Mesenchymal stem cell (in vitro differentiated cells and primary cell): Measurements from ENCODE around the gene GET3.
A peak's percentile ranks its signal among the peaks of the same experiment; 100 is the strongest.

Experiments
- DNase-seq: peaks from one replicate; pipeline ENCODE4 v3.0.0-alpha.2; 2013
- H2AFZ ChIP-seq: one replicate; pipeline ENCODE4 v1.6.1; 2013; ENCODE audit warnings: low read depth, mild to moderate bottlenecking, control low read depth, inconsistent platforms, low read length, moderate library complexity
- H2AK5ac ChIP-seq: 2 replicates; pipeline ENCODE4 v1.6.1; 2013; ENCODE audit warnings: low read length, moderate library complexity, mild to moderate bottlenecking, inconsistent platforms; ENCODE audit not compliant: severe bottlenecking
- H2BK120ac ChIP-seq: one replicate; pipeline ENCODE4 v1.6.1; 2013; ENCODE audit warnings: low read depth, mild to moderate bottlenecking, inconsistent platforms, low read length, moderate library complexity
- H2BK12ac ChIP-seq, 2 experiments: one replicate each; pipeline ENCODE4 v1.6.1; 2013; ENCODE audit warnings: inconsistent platforms in 2 of 2, low read length in 2 of 2, mild to moderate bottlenecking in 2 of 2, moderate library complexity in 2 of 2, control low read depth in 1 of 2
- H2BK15ac ChIP-seq: one replicate; pipeline ENCODE4 v1.6.1; 2013; ENCODE audit warnings: mild to moderate bottlenecking, low read depth, inconsistent platforms; ENCODE audit not compliant: poor library complexity, severe bottlenecking
- H2BK5ac ChIP-seq: 2 replicates; pipeline ENCODE4 v1.6.1; 2013; ENCODE audit warnings: low read depth, mild to moderate bottlenecking, low read length, control low read depth, inconsistent platforms; ENCODE audit not compliant: poor library complexity, severe bottlenecking
- H3K14ac ChIP-seq, 2 experiments: one replicate each; pipeline ENCODE4 v1.6.1; 2013; ENCODE audit warnings: inconsistent platforms in 2 of 2, low read length in 2 of 2, control low read depth in 1 of 2, mild to moderate bottlenecking in 1 of 2, moderate library complexity in 1 of 2
- H3K18ac ChIP-seq, 2 experiments: one replicate each; pipeline ENCODE4 v1.6.1; 2013; ENCODE audit warnings: inconsistent platforms in 2 of 2, low read length in 2 of 2, control low read depth in 1 of 2, low read depth in 1 of 2, mild to moderate bottlenecking in 1 of 2
- H3K23ac ChIP-seq, 2 experiments: one replicate each; pipeline ENCODE4 v1.6.1; 2013; ENCODE audit warnings: inconsistent platforms in 2 of 2, low read length in 2 of 2, mild to moderate bottlenecking in 2 of 2, moderate library complexity in 2 of 2, control low read depth in 1 of 2
- H3K27ac ChIP-seq: 2 replicates; pipeline ENCODE4 v1.5.1; 2013; ENCODE audit warnings: mild to moderate bottlenecking, moderate library complexity, low read length, control low read depth, inconsistent platforms; ENCODE audit not compliant: poor library complexity, severe bottlenecking
- H3K27me3 ChIP-seq, 2 experiments: 2 replicates each; pipeline versions ENCODE4 v1.6.1 to v1.7.0; 2013; ENCODE audit warnings: low read length in 2 of 2, mild to moderate bottlenecking in 2 of 2, moderate library complexity in 2 of 2, control low read depth in 1 of 2, inconsistent platforms in 1 of 2; ENCODE audit not compliant: control insufficient read depth in 1 of 2, insufficient read depth in 1 of 2
- H3K36me3 ChIP-seq, 2 experiments: 2 replicates each; pipeline versions ENCODE4 v1.6.1 to v1.7.0; 2013; ENCODE audit warnings: low read length in 2 of 2, control low read depth in 1 of 2, inconsistent platforms in 1 of 2, low read depth in 1 of 2, mild to moderate bottlenecking in 1 of 2; ENCODE audit not compliant: insufficient read depth in 2 of 2, control insufficient read depth in 1 of 2
- H3K4ac ChIP-seq, 2 experiments: one replicate each; pipeline ENCODE4 v1.6.1; 2013; ENCODE audit warnings: inconsistent platforms in 2 of 2, low read length in 2 of 2, mild to moderate bottlenecking in 2 of 2, moderate library complexity in 2 of 2, control low read depth in 1 of 2, low read depth in 1 of 2
- H3K4me1 ChIP-seq: 2 replicates; pipeline ENCODE4 v1.6.1; 2013; ENCODE audit warnings: low read depth, low read length, control low read depth; ENCODE audit not compliant: control insufficient read depth, insufficient read depth
- H3K4me2 ChIP-seq: 2 replicates; pipeline ENCODE4 v1.6.1; 2013; ENCODE audit warnings: low read length, mild to moderate bottlenecking, inconsistent platforms; ENCODE audit not compliant: poor library complexity, severe bottlenecking
- H3K4me3 ChIP-seq, 2 experiments: 2 replicates each; pipeline versions ENCODE4 v1.5.1 to v1.7.0; 2013; ENCODE audit warnings: low read length in 2 of 2, mild to moderate bottlenecking in 2 of 2, control low read depth in 1 of 2, low read depth in 1 of 2; ENCODE audit not compliant: insufficient read depth in 1 of 2
- H3K79me1 ChIP-seq: replicated peaks from 2 replicates; pipeline ENCODE4 v1.6.1; 2013; ENCODE audit warnings: mild to moderate bottlenecking, control low read depth, low read length, inconsistent platforms; ENCODE audit not compliant: poor library complexity, severe bottlenecking
- H3K9ac ChIP-seq: 2 replicates; pipeline ENCODE4 v1.7.0; 2013; ENCODE audit warnings: mild to moderate bottlenecking, low read length, moderate library complexity
- H3K9me3 ChIP-seq: 2 replicates; pipeline ENCODE4 v1.7.0; 2013; ENCODE audit warnings: mild to moderate bottlenecking, low read length; ENCODE audit not compliant: control insufficient read depth
- H4K8ac ChIP-seq: one replicate; pipeline ENCODE4 v1.6.1; 2013; ENCODE audit warnings: inconsistent platforms, mild to moderate bottlenecking, low read length, moderate library complexity
- H4K91ac ChIP-seq: one replicate; pipeline ENCODE4 v1.6.1; 2013; ENCODE audit warnings: mild to moderate bottlenecking, low read length, inconsistent platforms
- WGBS: methylation state at CpG from one replicate; pipeline ENCODE4 v1.1.7; 2013; ENCODE audit warnings: mixed read lengths; 5-methylcytosine and 5-hydroxymethylcytosine counted together

Gene GET3

DNA sequence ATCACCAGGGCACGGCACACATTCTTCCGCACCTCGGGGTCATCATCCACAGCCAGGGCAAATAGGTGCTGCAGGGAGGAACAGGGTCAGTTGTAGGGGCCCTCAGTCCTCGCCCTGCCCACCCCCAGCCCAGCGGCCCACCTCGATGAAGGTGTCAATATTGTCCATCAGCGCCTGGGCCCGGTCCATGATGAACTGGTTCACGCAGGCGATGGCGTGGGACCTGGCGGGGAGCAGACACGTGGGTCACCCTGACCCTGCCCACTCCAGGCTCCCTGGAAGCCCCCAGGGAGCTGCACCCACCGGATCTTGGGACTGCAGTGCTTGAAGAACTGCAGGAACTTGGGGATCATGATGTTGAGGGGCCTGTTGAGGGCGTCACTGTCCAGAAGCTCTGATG lies 22.2 kb upstream of the GET3 start:
- Histone ChIP-seq H2AFZ (no peak overlapping the region), H3K4me1 (peaks cover 8% of the 10 kb centered on the region), H3K4ac (no peak overlapping the region), H3K18ac (no peak overlapping the region), H3K36me3 (peaks cover 77 to 82% of the 10 kb centered on the region in 2 experiments), H3K27ac (no peak overlapping the region), H3K79me1 (peaks cover 29% of the 10 kb centered on the region), H4K8ac (no peak overlapping the region), H3K4me3 (no peak overlapping the region), H3K27me3 (no peaks in the 10 kb centered on the region), H3K14ac (no peak overlapping the region), H2BK5ac (no peak overlapping the region), H2BK12ac (no peak overlapping the region), H3K4me2 (no peak overlapping the region), H2BK15ac (no peak overlapping the region), H2AK5ac (no peak overlapping the region), H3K9me3 (no peaks in the 10 kb centered on the region), H3K23ac (no peak overlapping the region), H2BK120ac (no peak overlapping the region), H3K9ac (no peak overlapping the region), H4K91ac (no peak overlapping the region)
- no peak for DNase-seq
- over 99% methylated on average over 15 of the region's 15 CpGs for WGBS

DNA sequence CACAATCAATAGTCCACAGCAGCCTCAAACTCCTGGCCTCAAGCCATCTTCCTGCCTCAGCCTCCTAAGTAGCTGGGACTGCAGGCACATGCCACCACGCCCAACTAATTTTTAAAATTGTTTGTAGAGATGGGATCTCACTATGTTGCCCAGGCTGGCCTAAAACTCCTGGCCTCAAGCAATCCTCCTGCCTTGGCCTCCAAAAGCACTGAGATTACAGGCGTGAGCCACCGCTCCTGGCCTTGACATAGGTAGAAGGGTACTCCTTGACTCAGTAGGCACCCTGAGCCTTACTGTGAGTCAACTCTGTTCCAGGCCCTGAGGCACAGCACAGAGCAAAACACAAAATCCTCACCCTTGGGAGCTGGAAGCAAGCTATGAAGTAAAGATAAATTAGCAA lies 21.4 kb upstream of the GET3 start:
- Histone ChIP-seq H2BK12ac (no peak overlapping the region), H3K27ac (no peak overlapping the region), H3K9ac (no peak overlapping the region), H3K4me2 (no peak overlapping the region), H3K4me3 (no peak overlapping the region), H3K4ac (no peak overlapping the region), H3K36me3 (peaks cover 71 to 77% of the 10 kb centered on the region in 2 experiments), H3K18ac (no peak overlapping the region), H2BK5ac (no peak overlapping the region), H3K27me3 (no peaks in the 10 kb centered on the region), H4K8ac (no peak overlapping the region), H2AFZ (no peak overlapping the region), H2BK15ac (no peak overlapping the region), H3K9me3 (no peaks in the 10 kb centered on the region), H3K23ac (no peak overlapping the region), H2BK120ac (no peak overlapping the region), H3K4me1 (peaks cover 15% of the 10 kb centered on the region), H2AK5ac (no peak overlapping the region), H3K79me1 (peaks cover 23% of the 10 kb centered on the region), H3K14ac (no peak overlapping the region), H4K91ac (no peak overlapping the region)
- WGBS: 93% methylated on average over 3 of the region's 3 CpGs
- no peak for DNase-seq

GRCh38 chr19:12720296-12720695 lies 17.0 kb upstream of the GET3 start:
- H3K4me3 ChIP-seq: peak overlapping the region in 1 of 2 experiments; percentile 95
- H3K36me3 ChIP-seq: peaks cover 32 to 39% of the 10 kb centered on the region in 2 experiments
- H2BK5ac ChIP-seq: no peak overlapping the region
- peaks cover 16% of the 10 kb centered on the region for H3K4me1 ChIP-seq
- peak overlapping the region in 1 of 2 experiments; percentile 24 for H3K4ac ChIP-seq
- H3K9ac ChIP-seq: peak overlapping the region; percentile 91
- H4K91ac ChIP-seq: no peak overlapping the region
- peak overlapping the region in 1 of 2 experiments; percentile 43 for H3K23ac ChIP-seq
- H2BK12ac ChIP-seq: no peak overlapping the region
- no peak overlapping the region for H2BK120ac ChIP-seq
- no peaks in the 10 kb centered on the region for H3K27me3 ChIP-seq
- 99% methylated on average over 9 of the region's 10 CpGs for WGBS
- H2BK15ac ChIP-seq: no peak overlapping the region
- H2AK5ac ChIP-seq: peak overlapping the region; percentile 33
- no peak overlapping the region for H2AFZ ChIP-seq
- no peak overlapping the region for H4K8ac ChIP-seq
- H3K4me2 ChIP-seq: peak overlapping the region; percentile 45
- no peak for DNase-seq
- no peak overlapping the region for H3K14ac ChIP-seq
- no peak overlapping the region for H3K18ac ChIP-seq
- peak overlapping the region; percentile 68 for H3K27ac ChIP-seq
- no peaks in the 10 kb centered on the region for H3K9me3 ChIP-seq
- H3K79me1 ChIP-seq: peaks cover 13% of the 10 kb centered on the region

GRCh38 chr19:12720851-12721655 lies 16.2 kb upstream of the GET3 start:
- H3K79me1 ChIP-seq: peaks cover 5% of the 10 kb centered on the region
- DNase-seq: peak; percentile 29
- H3K4me2 ChIP-seq: peak overlapping the region; percentile 45
- H3K23ac ChIP-seq: no peak overlapping the region
- no peak overlapping the region for H2AK5ac ChIP-seq
- H3K14ac ChIP-seq: peak overlapping the region in 1 of 2 experiments; percentile 68
- WGBS: 39% methylated on average over 59 of the region's 59 CpGs
- peak overlapping the region; percentile 88 for H3K27ac ChIP-seq
- H2AFZ ChIP-seq: peak overlapping the region; percentile 47
- H3K27me3 ChIP-seq: no peaks in the 10 kb centered on the region
- H3K9ac ChIP-seq: peak overlapping the region; percentile 91
- peak overlapping the region; percentile 79 to 95 for H3K4ac ChIP-seq
- peak overlapping the region; percentile 93 for H2BK120ac ChIP-seq
- H3K4me3 ChIP-seq: peak overlapping the region; percentile 78 to 95
- no peak overlapping the region for H2BK5ac ChIP-seq
- peak overlapping the region in 1 of 2 experiments; percentile 21 for H2BK12ac ChIP-seq
- H3K4me1 ChIP-seq: peaks cover 16% of the 10 kb centered on the region
- H2BK15ac ChIP-seq: peak overlapping the region; percentile 50
- H4K91ac ChIP-seq: peak overlapping the region; percentile 84
- H3K36me3 ChIP-seq: peaks cover 25 to 31% of the 10 kb centered on the region in 2 experiments
- peak overlapping the region; percentile 67 for H4K8ac ChIP-seq
- no peaks in the 10 kb centered on the region for H3K9me3 ChIP-seq
- peak overlapping the region; percentile 84 to 91 for H3K18ac ChIP-seq
